Tibial nerve (tissue), 4 donors: ENCODE results near the gene TXNL1. TPM values are rescaled to one million over a fixed set of nuclear protein-coding genes. Genes with fewer than 3 reads are reported as not detected.

ENCODE experiments used
- DNase-seq, 2 donors: peaks; one replicate each; pipeline ENCODE4 v3.0.0-alpha.2; 2019; ENCODE audit warnings: low spot score in 2 of 2
- H3K27ac ChIP-seq, 4 donors: fragments of 200-600 bp; sonication (generic) in 3 of 4; one replicate each; pipeline ENCODE4 v1.5.1; 2017 to 2019; ENCODE audit warnings: mild to moderate bottlenecking in 1 of 4
- H3K27me3 ChIP-seq, 2 donors: fragments of 200-600 bp; sonication (generic) in 1 of 2; one replicate each; pipeline versions ENCODE4 v1.5.1 to v1.6.0; 2017 to 2019
- H3K36me3 ChIP-seq, 3 donors: fragments of 200-600 bp; sonication (generic); one replicate each; pipeline ENCODE4 v1.5.1; 2018 to 2019
- H3K4me1 ChIP-seq, 4 donors: fragments of 200-600 bp; sonication (generic) in 3 of 4; one replicate each; pipeline ENCODE4 v1.5.1; 2017 to 2019
- H3K4me3 ChIP-seq, 4 donors: fragments of 200-600 bp; sonication (generic) in 3 of 4; one replicate each; pipeline ENCODE4 v1.5.1; 2017 to 2019; ENCODE audit warnings: mild to moderate bottlenecking in 1 of 4, moderate library complexity in 1 of 4
- H3K9me3 ChIP-seq, 4 donors: fragments of 200-600 bp; sonication (generic) in 3 of 4; one replicate each; pipeline ENCODE4 v1.5.1; 2017 to 2019
- CTCF ChIP-seq, 5 experiments: fragments of 200-600 bp in 3 of 5; fragments of 450-650 bp in 2 of 5; sonication (generic) in 3 of 5; IDR thresholded peaks; one replicate each; pipeline ENCODE4 v1.5.1; 2016 to 2019; ENCODE audit warnings: antibody characterized with exemption in 5 of 5, mild to moderate bottlenecking in 3 of 5, moderate library complexity in 2 of 5
- EP300 ChIP-seq, 2 donors: sonication (generic); formaldehyde crosslinking; IDR thresholded peaks; one replicate each; pipeline ENCODE4 v1.6.1; 2017; ENCODE audit warnings: antibody characterized with exemption in 2 of 2, mild to moderate bottlenecking in 1 of 2
- POLR2A ChIP-seq, 2 donors: fragments of 450-650 bp; IDR thresholded peaks; one replicate each; pipeline ENCODE4 v1.6.1; 2017; ENCODE audit warnings: antibody characterized with exemption in 2 of 2, mild to moderate bottlenecking in 2 of 2, moderate library complexity in 2 of 2
- WGBS, 2 donors: methylation state at CpG; one replicate each; pipeline ENCODE4 v1.1.5; 2018; 5-methylcytosine and 5-hydroxymethylcytosine counted together
- total RNA-seq, 4 donors: library from RNA; depleted of rRNA; stranded (reverse); fragments of >200 nt; gene quantifications; one replicate each; pipeline ENCODE4 v1.1.0, GENCODE V29; 2016

The TXNL1 gene
- total RNA-seq, 4 donors from 2014 or later = 18.0 to 38.2 (median 20.3) TPM

GRCh38 chr18:56647951-56648893 is 9.8 kb upstream of the TXNL1 start:
- TF ChIP-seq EP300 (IDR thresholded peaks at IDR 0.05) (no peak), POLR2A (IDR thresholded peaks at IDR 0.05) (no peak), CTCF (IDR thresholded peaks at IDR 0.05) (no peak)
- DNase-seq = no peak
- H3K4me3 ChIP-seq = no peak overlapping the region
- peaks cover 0 to 14% (median 5%) of the 10 kb centered on the region in 4 donors for H3K4me1 ChIP-seq
- H3K27me3 ChIP-seq = no peaks in the 10 kb centered on the region
- H3K9me3 ChIP-seq = no peaks in the 10 kb centered on the region
- WGBS, 2 donors = 79 to 80% methylated on average over 3 of the region's 3 CpGs
- no peaks in the 10 kb centered on the region for H3K36me3 ChIP-seq
- H3K27ac ChIP-seq = no peak overlapping the region

GRCh38 chr18:56647071-56647470 is 8.7 kb upstream of the TXNL1 start:
- peaks cover 0 to 2% (median 1%) of the 10 kb centered on the region in 4 donors for H3K4me1 ChIP-seq
- DNase-seq = no peak
- no peak overlapping the region for H3K27ac ChIP-seq
- TF ChIP-seq EP300 (IDR thresholded peaks at IDR 0.05) (no peak), POLR2A (IDR thresholded peaks at IDR 0.05) (no peak), CTCF (IDR thresholded peaks at IDR 0.05) (no peak)
- H3K9me3 ChIP-seq = no peaks in the 10 kb centered on the region
- no peaks in the 10 kb centered on the region for H3K36me3 ChIP-seq
- no peaks in the 10 kb centered on the region for H3K27me3 ChIP-seq
- no peak overlapping the region for H3K4me3 ChIP-seq

- 75 to 81% methylated on average over 5 of the region's 5 CpGs for WGBS, 2 donors
- Histone ChIP-seq H3K27ac (no peak overlapping the region), H3K36me3 (no peaks in the 10 kb centered on the region), H3K27me3 (no peaks in the 10 kb centered on the region), H3K9me3 (no peaks in the 10 kb centered on the region), H3K4me1 (no peaks in the 10 kb centered on the region), H3K4me3 (no peak overlapping the region)
- DNase-seq = no peak
- TF ChIP-seq POLR2A (IDR thresholded peaks at IDR 0.05) (no peak), CTCF (IDR thresholded peaks at IDR 0.05) (peak in 1 of 5 experiments; percentile 25), EP300 (IDR thresholded peaks at IDR 0.05) (no peak)
These were observed 7.1 kb upstream of the TXNL1 start for GRCh38 chr18:56645415-56646016.

- no peak for DNase-seq
- TF ChIP-seq CTCF (IDR thresholded peaks at IDR 0.05) = no peak
- TF ChIP-seq POLR2A (IDR thresholded peaks at IDR 0.05) = no peak
- no peak for TF ChIP-seq EP300 (IDR thresholded peaks at IDR 0.05)
- H3K36me3 ChIP-seq = no peaks in the 10 kb centered on the region
- 88 to 89% methylated on average over 3 of the region's 3 CpGs for WGBS, 2 donors
- no peaks in the 10 kb centered on the region for H3K27me3 ChIP-seq
- H3K4me1 ChIP-seq = peaks cover 0 to 6% (median 3%) of the 10 kb centered on the region in 4 donors
- no peak overlapping the region for H3K4me3 ChIP-seq
- no peaks in the 10 kb centered on the region for H3K9me3 ChIP-seq
- H3K27ac ChIP-seq = no peak overlapping the region
These were observed 5.0 kb upstream of the TXNL1 start for GRCh38 chr18:56643381-56643780.
